MG63 (cell line): ENCODE measurements around the gene TXNRD2. TPM values are rescaled to one million over a fixed set of nuclear protein-coding genes. Genes with fewer than 3 reads are reported as not detected.

ENCODE experiments used
- DNase-seq: peaks from one replicate; pipeline ENCODE4 v3.0.0-alpha.2; 2020
- H3K27me3 ChIP-seq: fragments of 250-450 bp; sonication (Bioruptor Pico); 2 replicates; pipeline ENCODE4 v1.5.1; 2020; ENCODE audit warnings: mild to moderate bottlenecking, moderate library complexity
- H3K36me3 ChIP-seq: fragments of 250-450 bp; sonication (Bioruptor Pico); 2 replicates; pipeline ENCODE4 v1.5.1; 2020; ENCODE audit warnings: mild to moderate bottlenecking, moderate library complexity
- H3K4me3 ChIP-seq: fragments of 250-450 bp; sonication (Bioruptor Pico); 2 replicates; pipeline ENCODE4 v1.5.1; 2020; ENCODE audit warnings: mild to moderate bottlenecking, moderate library complexity
- H3K9me3 ChIP-seq: fragments of 250-450 bp; sonication (Bioruptor Pico); 2 replicates; pipeline ENCODE4 v1.5.1; 2020; ENCODE audit warnings: mild to moderate bottlenecking, moderate library complexity
- total RNA-seq: library from RNA; depleted of rRNA; stranded (reverse); fragments of >200 nt; shearing (Covaris generic); gene quantifications from 2 replicates; pipeline ENCODE4 v1.2.3, GENCODE V29; 2014; ENCODE audit warnings: low replicate concordance

Gene TXNRD2
- total RNA-seq, 1 experiment from 2014 or later: 61.8 TPM

- Histone ChIP-seq H3K36me3 (peaks cover 13% of the 10 kb centered on the region), H3K4me3 (no peak overlapping the region), H3K9me3 (no peaks in the 10 kb centered on the region), H3K27me3 (no peaks in the 10 kb centered on the region)
- DNase-seq: no peak
These were observed 20.2 kb upstream of the TXNRD2 start for GRCh38 chr22:19961868-19962245.

DNA sequence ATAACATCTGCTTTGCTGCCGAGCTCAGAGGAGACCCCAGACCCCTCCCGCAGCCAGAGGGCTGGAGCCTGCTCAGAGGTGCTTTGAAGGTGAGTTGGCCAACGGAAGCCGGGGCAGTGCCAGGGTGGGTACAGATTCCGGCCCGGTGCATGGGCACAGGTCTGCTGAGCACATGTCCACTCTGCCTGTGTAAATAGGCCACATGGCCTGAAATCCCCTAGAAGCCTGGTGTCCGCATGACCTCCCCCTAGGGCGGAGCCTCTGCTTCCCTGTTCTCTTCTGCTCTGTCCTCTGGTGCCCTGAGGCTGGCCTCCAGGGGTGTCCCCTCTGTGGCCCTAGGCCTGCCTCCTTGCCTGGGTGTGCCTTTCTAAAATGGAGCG is 19.6 kb upstream of the TXNRD2 start:
- Histone ChIP-seq H3K9me3 (no peaks in the 10 kb centered on the region), H3K27me3 (no peaks in the 10 kb centered on the region), H3K36me3 (peaks cover 13% of the 10 kb centered on the region), H3K4me3 (no peak overlapping the region)
- DNase-seq: no peak

- no peak for DNase-seq
- no peak overlapping the region for H3K4me3 ChIP-seq
- no peaks in the 10 kb centered on the region for H3K27me3 ChIP-seq
- H3K9me3 ChIP-seq: no peaks in the 10 kb centered on the region
- peaks cover 13% of the 10 kb centered on the region for H3K36me3 ChIP-seq
These were observed 19.0 kb upstream of the TXNRD2 start for GRCh38 chr22:19960491-19961200.

- H3K9me3 ChIP-seq: no peaks in the 10 kb centered on the region
- H3K4me3 ChIP-seq: no peak overlapping the region
- H3K27me3 ChIP-seq: no peaks in the 10 kb centered on the region
- DNase-seq: no peak
- H3K36me3 ChIP-seq: peaks cover 11% of the 10 kb centered on the region
These were observed 18.2 kb upstream of the TXNRD2 start for GRCh38 chr22:19959587-19960490.

DNA sequence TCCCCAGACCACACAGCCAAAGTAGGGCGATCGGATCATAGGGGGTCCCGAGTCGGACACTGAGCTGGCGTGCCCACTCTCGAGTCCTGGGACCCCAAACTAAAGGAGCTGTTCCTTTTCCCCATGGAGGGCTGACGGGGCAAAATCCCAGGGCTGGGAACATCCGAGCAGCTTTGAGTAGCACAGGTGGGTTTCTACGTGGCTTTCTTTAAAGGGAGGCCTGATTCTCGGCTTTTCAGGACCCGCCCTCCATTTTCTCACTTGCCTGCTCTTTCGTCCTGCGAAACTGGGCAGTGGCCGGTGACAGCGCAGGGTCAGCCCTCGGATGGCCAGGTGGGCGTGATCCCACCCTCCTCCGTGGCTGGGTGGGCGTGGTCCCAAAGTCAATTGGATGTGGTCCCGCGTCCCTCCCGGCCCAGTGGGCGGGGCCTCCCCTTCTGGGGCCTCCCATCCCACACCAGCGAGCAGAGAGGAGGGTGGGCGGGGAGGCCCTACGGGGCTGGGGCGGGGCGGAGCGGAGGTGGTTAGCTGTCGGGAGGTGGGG is 17.5 kb upstream of the TXNRD2 start:
- Histone ChIP-seq H3K27me3 (no peaks in the 10 kb centered on the region), H3K9me3 (no peaks in the 10 kb centered on the region), H3K4me3 (no peak overlapping the region), H3K36me3 (peaks cover 8% of the 10 kb centered on the region)
- DNase-seq: no peak

GRCh38 chr22:19958083-19959042 is 16.7 kb upstream of the TXNRD2 start:
- no peaks in the 10 kb centered on the region for H3K9me3 ChIP-seq
- no peak for DNase-seq
- H3K36me3 ChIP-seq: peaks cover 3% of the 10 kb centered on the region
- no peaks in the 10 kb centered on the region for H3K27me3 ChIP-seq
- no peak overlapping the region for H3K4me3 ChIP-seq

- no peaks in the 10 kb centered on the region for H3K9me3 ChIP-seq
- H3K27me3 ChIP-seq: no peaks in the 10 kb centered on the region
- DNase-seq: no peak
- peaks cover 3% of the 10 kb centered on the region for H3K36me3 ChIP-seq
- no peak overlapping the region for H3K4me3 ChIP-seq
These were observed 15.8 kb upstream of the TXNRD2 start for GRCh38 chr22:19957445-19957844.

DNA sequence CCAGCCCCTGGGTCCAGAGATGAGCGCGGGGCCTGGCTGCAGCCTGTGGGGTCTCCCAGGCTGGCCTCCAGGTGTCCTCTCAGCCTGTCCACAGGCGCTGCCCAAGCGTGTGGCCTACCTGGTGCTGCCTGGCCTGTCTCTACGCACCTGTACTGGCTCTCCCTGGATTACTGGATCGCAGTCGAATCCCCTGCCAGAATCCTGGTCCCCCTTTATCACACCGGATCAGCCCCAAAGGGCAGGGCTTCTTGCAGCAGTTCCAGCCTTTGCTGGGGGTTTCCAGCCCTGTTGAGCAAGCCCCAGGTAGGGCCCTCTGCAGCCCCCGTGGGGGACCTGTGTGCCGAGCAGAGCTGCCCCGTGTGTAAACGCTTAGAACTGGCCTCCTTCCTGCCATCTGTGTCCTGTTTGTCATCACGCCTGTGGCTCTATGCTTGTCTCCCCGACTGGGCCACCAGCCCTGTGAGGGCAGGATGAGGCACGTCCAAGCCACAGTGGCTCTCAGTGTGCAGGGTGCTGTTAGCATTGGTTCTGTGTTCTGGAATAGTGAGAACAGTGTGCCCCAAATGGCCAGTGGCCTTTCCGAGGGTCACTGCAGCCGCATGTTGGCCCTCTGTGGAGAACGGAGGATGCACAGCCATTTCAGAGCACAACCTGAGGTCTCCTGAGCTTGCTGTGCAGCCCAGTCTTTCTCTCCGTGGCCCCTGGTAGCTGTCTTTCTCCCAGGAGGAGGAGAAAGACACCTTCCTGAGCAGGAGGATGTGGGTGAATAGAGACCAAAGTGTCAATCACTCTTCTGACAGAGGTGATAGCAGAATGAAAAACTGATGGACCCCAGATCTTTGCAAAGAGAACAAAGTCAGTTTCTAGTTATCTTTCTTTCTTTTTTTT is 13.9 kb upstream of the TXNRD2 start:
- no peaks in the 10 kb centered on the region for H3K27me3 ChIP-seq
- DNase-seq: no peak
- H3K4me3 ChIP-seq: no peak overlapping the region
- peaks cover 14% of the 10 kb centered on the region for H3K36me3 ChIP-seq
- no peaks in the 10 kb centered on the region for H3K9me3 ChIP-seq

DNA sequence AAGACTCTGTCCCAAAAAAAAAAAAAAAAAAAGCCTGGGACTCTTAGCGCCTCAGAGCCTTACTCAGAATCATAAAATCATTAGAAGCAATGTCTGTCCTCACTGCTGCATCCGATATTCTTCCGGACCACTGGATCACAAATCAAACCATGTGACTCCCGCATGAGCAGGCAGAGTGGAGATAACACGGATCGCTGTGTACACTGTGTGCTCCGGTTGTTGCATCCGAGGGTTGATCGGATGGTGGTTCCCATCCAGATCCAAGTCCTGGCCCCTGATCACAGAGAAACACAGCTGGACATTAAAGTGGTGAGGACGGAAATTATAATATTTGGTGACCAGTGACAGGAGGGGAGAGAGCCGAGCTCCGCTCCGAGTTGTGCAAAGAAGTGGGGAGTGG is 9.7 kb upstream of the TXNRD2 start:
- Histone ChIP-seq H3K27me3 (no peaks in the 10 kb centered on the region), H3K9me3 (no peaks in the 10 kb centered on the region), H3K4me3 (no peak overlapping the region), H3K36me3 (peaks cover 31% of the 10 kb centered on the region)
- no peak for DNase-seq

GRCh38 chr22:19948057-19948760 is 6.6 kb upstream of the TXNRD2 start:
- Histone ChIP-seq H3K9me3 (no peaks in the 10 kb centered on the region), H3K27me3 (no peaks in the 10 kb centered on the region), H3K4me3 (no peak overlapping the region), H3K36me3 (peaks cover 48% of the 10 kb centered on the region)
- DNase-seq: no peak

DNA sequence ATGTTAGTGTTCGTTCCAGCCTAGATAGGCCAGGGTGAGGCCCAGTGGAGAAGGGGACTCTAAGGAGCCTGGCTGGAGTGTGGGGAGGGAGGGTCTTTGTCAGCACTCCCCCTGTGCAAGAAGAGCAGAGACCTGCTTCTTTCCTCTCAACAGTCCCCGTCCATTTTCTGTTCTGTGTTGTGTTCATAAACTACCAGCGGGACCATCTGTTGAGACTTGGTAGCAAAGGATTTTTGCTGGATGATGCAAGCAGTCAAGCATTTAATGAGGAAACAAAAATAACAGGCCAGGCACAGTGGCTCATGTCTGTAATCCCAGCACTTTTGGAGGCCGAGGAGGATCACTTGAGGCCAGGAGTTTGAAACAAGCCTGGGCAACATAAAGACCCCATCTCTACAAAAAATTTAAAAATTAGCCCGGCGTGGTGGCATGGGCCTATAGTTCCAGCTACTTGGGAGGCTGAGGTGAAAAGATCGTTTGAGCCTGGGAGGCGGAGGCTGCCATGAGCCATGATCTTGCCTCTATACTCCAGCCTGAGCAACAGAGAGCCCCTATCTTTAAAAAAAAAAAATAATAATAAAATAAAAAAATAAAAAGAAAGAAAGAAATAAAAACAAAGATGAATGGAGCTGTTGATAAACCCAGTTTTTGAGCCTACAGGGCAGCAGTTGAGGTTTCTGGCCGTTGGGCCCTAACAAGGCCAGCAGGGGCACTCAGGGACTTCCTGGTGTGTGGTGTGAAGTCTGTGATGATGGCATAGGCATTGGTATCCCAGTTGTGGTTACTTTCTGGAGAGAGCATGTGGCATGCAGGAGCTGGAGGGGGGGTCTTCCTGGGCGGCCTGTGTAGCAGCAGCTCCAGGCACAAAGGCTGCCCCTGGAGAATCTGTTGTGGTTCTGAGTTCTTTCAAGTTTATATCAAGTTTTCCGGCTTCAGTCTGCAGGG is 1.7 kb upstream of the TXNRD2 start:
- Histone ChIP-seq H3K9me3 (no peaks in the 10 kb centered on the region), H3K27me3 (no peaks in the 10 kb centered on the region), H3K4me3 (peak overlapping the region; percentile 76), H3K36me3 (peaks cover 24% of the 10 kb centered on the region)
- DNase-seq: peak; percentile 72

DNA sequence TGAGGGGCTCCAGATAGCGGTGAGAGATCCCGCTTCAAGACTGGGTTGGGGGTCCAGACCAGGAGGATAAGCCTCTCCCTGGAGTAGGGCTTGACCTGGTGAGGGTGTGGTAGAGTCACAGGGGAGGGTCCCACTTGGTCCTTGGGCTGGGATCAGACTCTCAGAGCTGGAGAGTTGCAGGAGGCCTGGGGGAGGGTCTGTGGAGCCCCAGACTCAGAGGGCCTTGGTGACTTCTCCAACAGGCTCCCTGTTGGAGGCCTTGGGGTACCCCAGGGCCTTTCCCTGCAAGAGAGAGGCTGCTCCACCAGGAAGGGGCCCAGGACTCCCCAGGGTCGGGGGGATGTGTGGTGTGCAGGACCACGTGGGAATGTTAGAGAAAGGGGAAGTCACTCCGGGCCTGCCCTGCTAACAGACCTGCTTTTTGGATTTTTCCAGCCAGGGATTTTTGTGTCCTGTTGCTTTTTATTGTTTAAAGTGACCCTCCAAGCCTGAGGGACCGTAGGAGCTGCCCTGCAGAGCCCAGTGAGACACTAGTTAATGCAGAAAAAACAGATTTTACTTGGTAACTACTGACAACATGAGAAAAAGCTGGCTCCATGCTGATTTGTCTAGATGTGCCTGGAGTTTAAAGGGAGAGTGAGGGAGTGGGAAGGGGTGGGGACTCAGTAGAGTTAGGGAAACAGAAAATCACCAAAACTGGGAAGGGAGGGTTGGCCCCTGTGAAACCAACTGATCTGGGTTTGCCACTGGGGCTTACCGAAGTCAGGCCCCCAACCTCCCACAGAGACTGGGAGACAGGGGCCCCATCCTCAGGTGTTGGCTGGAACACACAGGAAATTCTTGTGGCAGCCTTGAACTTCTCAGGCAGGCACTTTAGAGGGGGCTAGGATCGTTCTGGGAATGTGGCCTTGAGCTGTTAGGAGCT is 801 bp upstream of the TXNRD2 start:
- Histone ChIP-seq H3K27me3 (no peaks in the 10 kb centered on the region), H3K9me3 (no peaks in the 10 kb centered on the region), H3K4me3 (peak overlapping the region; percentile 76), H3K36me3 (peaks cover 19% of the 10 kb centered on the region)
- peak; percentile 52 for DNase-seq
